HEK293 (cell line): Measurements from ENCODE around the gene GPS1.

Experiments used
- CTCF ChIP-seq: fragments of 450-650 bp; formaldehyde crosslinking; IDR thresholded peaks from 2 replicates; pipeline ENCODE4 v1.5.1; 2016; ENCODE audit warnings: missing biosample characterization, missing genetic modification characterization
- GLI2 ChIP-seq: fragments of 450-650 bp; formaldehyde crosslinking; IDR thresholded peaks from 2 replicates; pipeline ENCODE4; 2017; ENCODE audit warnings: missing biosample characterization, missing genetic modification characterization, low read depth, borderline replicate concordance
- HOXA7 ChIP-seq: sonication (generic); formaldehyde crosslinking; IDR thresholded peaks from 2 replicates; pipeline ENCODE4 v1.8.1; 2022; ENCODE audit warnings: missing genetic modification reagents, borderline replicate concordance
- ZBTB17 ChIP-seq: fragments of 450-650 bp; formaldehyde crosslinking; IDR thresholded peaks from 2 replicates; pipeline ENCODE4 v1.5.1; 2016; ENCODE audit warnings: missing biosample characterization, missing genetic modification characterization
- ZNF501 ChIP-seq: fragments of 450-650 bp; formaldehyde crosslinking; IDR thresholded peaks from 2 replicates; pipeline ENCODE4 v1.5.1; 2016; ENCODE audit warnings: missing biosample characterization, missing genetic modification characterization
- ZSCAN30 ChIP-seq: fragments of 450-650 bp; IDR thresholded peaks from 2 replicates; pipeline ENCODE4 v1.5.1; 2018; ENCODE audit warnings: missing biosample characterization, mild to moderate bottlenecking, missing genetic modification characterization, moderate library complexity
- TF ChIP-seq, protein P1 (sequence below): fragments of 450-650 bp; formaldehyde crosslinking; IDR thresholded peaks from 2 replicates; pipeline ENCODE4 v1.5.1; 2016; ENCODE audit warnings: missing biosample characterization, missing genetic modification characterization, low read depth

DNA sequence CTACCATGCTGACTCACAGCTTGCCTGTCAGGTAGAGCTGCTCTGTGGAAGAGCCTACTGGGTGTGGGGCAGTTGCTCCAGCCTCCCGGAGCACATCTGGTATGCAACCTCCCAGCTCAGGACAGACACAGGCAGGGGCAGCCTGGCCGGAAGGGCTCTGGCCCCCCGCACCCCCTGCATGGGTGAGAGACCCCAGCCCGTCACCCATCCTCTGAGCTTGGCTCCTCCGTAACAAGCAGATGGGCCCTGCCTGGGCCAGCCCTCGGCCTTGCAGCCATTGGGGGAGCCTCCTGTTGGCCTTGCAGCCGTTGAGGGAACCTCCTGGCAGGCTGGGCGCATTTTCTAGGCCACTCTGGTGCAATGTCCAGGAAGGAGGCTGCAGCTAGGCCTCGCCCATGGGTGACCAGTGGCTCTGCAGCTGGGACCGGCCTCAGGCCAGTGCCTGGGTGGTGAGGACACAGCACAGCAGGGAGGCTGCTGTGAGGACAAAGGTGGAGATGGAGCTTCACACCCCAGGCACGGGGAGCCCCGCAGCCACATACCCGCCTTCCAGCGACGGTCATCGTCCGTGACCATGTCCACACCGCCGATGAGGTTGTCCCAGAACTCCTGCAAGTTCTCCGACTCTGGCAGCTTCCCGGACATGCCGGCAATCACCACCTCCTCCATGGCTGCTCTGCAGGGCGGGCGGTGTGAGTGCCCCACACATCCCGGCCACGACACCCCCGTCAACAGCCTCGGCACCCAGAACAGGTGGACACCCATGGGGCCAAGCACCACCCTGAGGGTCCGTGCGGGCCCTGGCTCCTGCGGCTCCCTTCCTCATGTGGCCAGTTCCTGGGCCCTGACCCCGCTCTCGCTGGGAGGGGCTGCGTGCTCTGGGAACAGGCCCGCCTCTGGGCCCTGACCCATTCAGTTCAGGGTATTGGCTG, 44.3 kb downstream of the GPS1 start:
- TF ChIP-seq HOXA7 (no peak), ZNF501 (no peak), ZBTB17 (tag by site-specific recombination) (no peak), CTCF (tag by site-specific recombination) (no peak), GLI2 (no peak), ZSCAN30 (tag by site-specific recombination) (no peak)
- TF ChIP-seq, protein P1, sequence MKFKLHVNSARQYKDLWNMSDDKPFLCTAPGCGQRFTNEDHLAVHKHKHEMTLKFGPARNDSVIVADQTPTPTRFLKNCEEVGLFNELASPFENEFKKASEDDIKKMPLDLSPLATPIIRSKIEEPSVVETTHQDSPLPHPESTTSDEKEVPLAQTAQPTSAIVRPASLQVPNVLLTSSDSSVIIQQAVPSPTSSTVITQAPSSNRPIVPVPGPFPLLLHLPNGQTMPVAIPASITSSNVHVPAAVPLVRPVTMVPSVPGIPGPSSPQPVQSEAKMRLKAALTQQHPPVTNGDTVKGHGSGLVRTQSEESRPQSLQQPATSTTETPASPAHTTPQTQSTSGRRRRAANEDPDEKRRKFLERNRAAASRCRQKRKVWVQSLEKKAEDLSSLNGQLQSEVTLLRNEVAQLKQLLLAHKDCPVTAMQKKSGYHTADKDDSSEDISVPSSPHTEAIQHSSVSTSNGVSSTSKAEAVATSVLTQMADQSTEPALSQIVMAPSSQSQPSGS: no peak
